Kidney epithelial cell (primary cell): ENCODE data around the gene NCKAP1. TPM values are rescaled to one million over a fixed set of nuclear protein-coding genes. Genes with fewer than 3 reads are reported as not detected.

Source experiments
- DNase-seq: peaks from one replicate; pipeline ENCODE4 v3.0.0-alpha.2; 2010; ENCODE audit warnings: low read depth
- H3K27me3 ChIP-seq: 2 replicates; pipeline ENCODE4 v1.6.0; 2011; ENCODE audit warnings: low read length; ENCODE audit not compliant: control insufficient read depth, insufficient read depth
- H3K36me3 ChIP-seq: 2 replicates; pipeline ENCODE4 v1.5.1; 2011; ENCODE audit warnings: low read length; ENCODE audit not compliant: control insufficient read depth, insufficient read depth
- H3K4me3 ChIP-seq: 2 replicates; pipeline ENCODE4 v1.5.1; 2011; ENCODE audit warnings: low read depth, mild to moderate bottlenecking, control low read depth, low read length
- CTCF ChIP-seq: IDR thresholded peaks from 2 replicates; pipeline ENCODE4 v1.5.1; 2011; ENCODE audit warnings: mild to moderate bottlenecking, moderate library complexity, low read length, control low read depth, inconsistent platforms; ENCODE audit not compliant: insufficient read depth, poor library complexity, severe bottlenecking
- total RNA-seq: library from RNA; depleted of rRNA; stranded (reverse); fragments of >200 nt; gene quantifications from 2 replicates; pipeline ENCODE4 v1.2.3, GENCODE V29; 2015

Gene NCKAP1
- total RNA-seq, 1 donor from 2014 or later: 189 TPM

GRCh38 chr2:182946958-182947369 lies 91.3 kb downstream of the NCKAP1 start:
- no peak for TF ChIP-seq CTCF
- no peak for DNase-seq
- H3K27me3 ChIP-seq: no peaks in the 10 kb centered on the region
- no peaks in the 10 kb centered on the region for H3K36me3 ChIP-seq
- no peak overlapping the region for H3K4me3 ChIP-seq

- DNase-seq: no peak
- no peak overlapping the region for H3K4me3 ChIP-seq
- no peaks in the 10 kb centered on the region for H3K27me3 ChIP-seq
- H3K36me3 ChIP-seq: no peaks in the 10 kb centered on the region
- TF ChIP-seq CTCF: no peak
Observed at GRCh38 chr2:182943339-182943738, 94.9 kb downstream of the NCKAP1 start.

GRCh38 chr2:182942756-182943155 lies 95.5 kb downstream of the NCKAP1 start:
- DNase-seq: no peak
- H3K36me3 ChIP-seq: no peaks in the 10 kb centered on the region
- no peaks in the 10 kb centered on the region for H3K27me3 ChIP-seq
- TF ChIP-seq CTCF: no peak
- no peak overlapping the region for H3K4me3 ChIP-seq

- Histone ChIP-seq H3K27me3 (no peaks in the 10 kb centered on the region), H3K4me3 (no peak overlapping the region), H3K36me3 (no peaks in the 10 kb centered on the region)
- no peak for TF ChIP-seq CTCF
- DNase-seq: no peak
Observed at GRCh38 chr2:182941919-182942318, 96.3 kb downstream of the NCKAP1 start.

GRCh38 chr2:182941121-182941722 lies 97.0 kb downstream of the NCKAP1 start:
- Histone ChIP-seq H3K36me3 (no peaks in the 10 kb centered on the region), H3K27me3 (no peaks in the 10 kb centered on the region), H3K4me3 (no peak overlapping the region)
- DNase-seq: no peak
- no peak for TF ChIP-seq CTCF

GRCh38 chr2:182937870-182938269 lies 100.4 kb downstream of the NCKAP1 start:
- DNase-seq: no peak
- Histone ChIP-seq H3K27me3 (no peaks in the 10 kb centered on the region), H3K36me3 (no peaks in the 10 kb centered on the region), H3K4me3 (no peak overlapping the region)
- no peak for TF ChIP-seq CTCF
